Measurements from ENCODE around the gene BLOC1S4.
A peak's percentile ranks its signal among the peaks of the same experiment; 100 is the strongest.
"Not testable (repeated sequence)": the region's sequence is repeated elsewhere in the genome, so short reads cannot be mapped to it uniquely, and the experiment has no call there.

The BLOC1S4 gene, protein sequence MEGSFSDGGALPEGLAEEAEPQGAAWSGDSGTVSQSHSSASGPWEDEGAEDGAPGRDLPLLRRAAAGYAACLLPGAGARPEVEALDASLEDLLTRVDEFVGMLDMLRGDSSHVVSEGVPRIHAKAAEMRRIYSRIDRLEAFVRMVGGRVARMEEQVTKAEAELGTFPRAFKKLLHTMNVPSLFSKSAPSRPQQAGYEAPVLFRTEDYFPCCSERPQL

DNA sequence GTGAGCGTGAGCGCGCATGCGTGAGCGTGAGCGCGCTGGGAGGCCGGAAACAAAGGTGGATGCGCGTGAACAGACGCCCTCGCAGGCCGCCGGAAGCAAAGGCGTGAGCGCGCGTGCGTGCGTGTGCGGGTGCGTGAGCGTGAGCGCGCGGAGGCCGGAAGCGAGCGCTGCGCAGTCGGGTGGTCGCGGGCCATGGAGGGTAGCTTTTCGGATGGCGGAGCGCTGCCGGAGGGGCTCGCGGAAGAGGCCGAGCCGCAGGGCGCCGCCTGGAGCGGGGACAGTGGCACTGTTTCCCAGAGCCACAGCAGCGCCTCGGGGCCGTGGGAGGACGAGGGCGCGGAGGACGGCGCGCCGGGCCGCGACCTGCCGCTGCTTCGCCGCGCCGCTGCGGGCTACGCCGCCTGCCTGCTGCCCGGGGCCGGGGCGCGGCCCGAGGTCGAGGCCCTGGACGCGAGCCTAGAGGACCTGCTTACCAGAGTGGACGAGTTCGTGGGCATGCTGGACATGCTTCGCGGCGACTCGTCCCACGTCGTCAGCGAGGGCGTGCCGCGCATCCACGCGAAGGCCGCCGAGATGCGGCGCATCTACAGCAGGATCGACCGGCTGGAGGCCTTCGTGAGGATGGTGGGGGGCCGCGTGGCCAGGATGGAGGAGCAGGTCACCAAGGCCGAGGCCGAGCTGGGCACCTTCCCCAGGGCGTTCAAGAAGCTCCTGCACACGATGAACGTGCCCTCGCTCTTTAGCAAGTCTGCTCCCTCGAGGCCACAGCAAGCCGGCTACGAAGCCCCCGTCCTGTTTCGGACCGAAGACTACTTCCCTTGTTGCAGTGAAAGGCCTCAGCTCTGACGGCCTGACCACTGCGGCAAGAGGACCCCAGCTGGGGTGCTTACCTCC, at the start of gene BLOC1S4:
Gene BLOC1S4, plus strand, starts transcription at position 157 of the 894 bp plus-strand sequence. Its CDS starts 36 bp downstream, at position 193.
- peak; percentile 88 for DNase-seq (ENCODE audit: low spot score)

- no peak for DNase-seq (ENCODE audit: low spot score)
Measured at GRCh38 chr4:6668391-6668790, 47.6 kb upstream of the BLOC1S4 start.

- DNase-seq (ENCODE audit: low spot score): no peak
Measured at GRCh38 chr4:6671648-6672047, 44.3 kb upstream of the BLOC1S4 start.

GRCh38 chr4:6672131-6672530, 43.8 kb upstream of the BLOC1S4 start:
- no peak for DNase-seq (ENCODE audit: low spot score)

- DNase-seq (ENCODE audit: low spot score): not testable (repeated sequence)
Measured at GRCh38 chr4:6672541-6673190, 43.3 kb upstream of the BLOC1S4 start.

GRCh38 chr4:6673191-6673659, 42.7 kb upstream of the BLOC1S4 start:
- peak; percentile 24 for DNase-seq (ENCODE audit: low spot score)

DNA sequence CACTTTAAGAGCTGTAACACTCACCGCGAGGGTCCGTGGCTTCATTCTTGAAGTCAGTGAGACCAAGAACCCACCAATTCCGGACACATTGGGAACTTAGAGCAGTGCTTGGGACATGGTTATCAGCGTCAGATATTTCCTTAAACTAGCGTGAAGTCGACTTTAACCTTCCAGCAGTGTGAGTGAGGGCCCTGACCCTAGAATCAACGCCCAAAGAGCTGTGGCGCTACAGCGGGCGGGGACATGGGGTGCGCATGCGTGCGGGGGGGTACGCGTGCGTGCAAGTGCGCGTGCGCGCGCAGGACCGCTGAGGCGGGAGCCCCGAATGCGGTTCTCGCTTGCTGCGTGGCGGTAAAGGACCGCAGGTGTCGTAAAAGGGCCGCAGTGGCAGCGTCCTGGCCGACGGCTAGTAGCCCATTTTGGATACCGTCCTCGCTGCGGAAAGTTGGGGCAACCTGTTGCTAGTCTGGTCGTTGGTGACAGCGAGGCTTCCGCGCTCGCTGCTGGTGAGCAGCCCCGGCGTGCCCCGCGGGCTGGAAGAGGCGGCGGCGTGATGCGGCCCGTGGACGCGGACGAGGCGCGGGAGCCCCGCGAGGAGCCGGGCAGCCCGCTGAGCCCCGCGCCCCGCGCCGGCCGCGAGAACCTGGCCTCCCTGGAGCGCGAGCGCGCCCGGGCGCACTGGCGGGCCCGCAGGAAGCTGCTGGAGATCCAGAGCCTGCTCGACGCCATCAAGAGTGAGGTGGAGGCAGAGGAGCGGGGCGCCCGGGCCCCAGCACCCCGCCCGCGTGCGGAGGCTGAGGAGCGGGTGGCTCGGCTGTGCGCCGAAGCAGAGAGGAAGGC, 42.1 kb upstream of the BLOC1S4 start:
- DNase-seq (ENCODE audit: low spot score): peak; percentile 93

DNA sequence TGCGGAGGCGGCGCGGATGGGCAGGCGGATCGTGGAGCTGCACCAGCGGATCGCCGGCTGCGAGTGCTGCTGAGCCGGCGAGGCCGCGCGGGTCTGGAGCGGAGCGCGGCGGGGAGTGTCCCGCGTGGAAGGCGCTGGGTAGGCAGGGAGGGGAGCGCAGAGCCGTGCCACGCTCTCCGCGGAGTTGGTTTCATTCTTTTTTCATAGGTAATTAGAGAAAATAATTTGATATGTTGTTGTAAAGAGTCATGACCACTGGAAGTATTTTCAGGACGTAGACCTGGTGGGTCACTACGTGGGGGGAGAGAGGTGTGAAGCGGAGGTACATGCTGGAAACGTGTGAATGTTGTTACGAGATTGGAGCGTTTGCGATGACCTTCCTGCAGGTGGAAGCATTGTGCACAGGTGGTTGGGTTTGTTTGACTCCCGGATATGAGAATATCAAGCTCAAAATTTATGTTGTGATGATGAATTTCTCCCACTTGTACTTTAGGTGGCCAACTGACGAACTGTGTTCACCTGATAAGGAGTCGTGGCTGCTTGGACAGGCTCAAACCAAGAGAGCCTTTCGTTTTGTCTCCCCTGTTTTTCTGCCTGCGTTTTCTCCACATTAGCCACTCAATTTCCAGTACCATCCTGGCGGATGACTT, 41.3 kb upstream of the BLOC1S4 start:
- DNase-seq (ENCODE audit: low spot score): no peak

DNA sequence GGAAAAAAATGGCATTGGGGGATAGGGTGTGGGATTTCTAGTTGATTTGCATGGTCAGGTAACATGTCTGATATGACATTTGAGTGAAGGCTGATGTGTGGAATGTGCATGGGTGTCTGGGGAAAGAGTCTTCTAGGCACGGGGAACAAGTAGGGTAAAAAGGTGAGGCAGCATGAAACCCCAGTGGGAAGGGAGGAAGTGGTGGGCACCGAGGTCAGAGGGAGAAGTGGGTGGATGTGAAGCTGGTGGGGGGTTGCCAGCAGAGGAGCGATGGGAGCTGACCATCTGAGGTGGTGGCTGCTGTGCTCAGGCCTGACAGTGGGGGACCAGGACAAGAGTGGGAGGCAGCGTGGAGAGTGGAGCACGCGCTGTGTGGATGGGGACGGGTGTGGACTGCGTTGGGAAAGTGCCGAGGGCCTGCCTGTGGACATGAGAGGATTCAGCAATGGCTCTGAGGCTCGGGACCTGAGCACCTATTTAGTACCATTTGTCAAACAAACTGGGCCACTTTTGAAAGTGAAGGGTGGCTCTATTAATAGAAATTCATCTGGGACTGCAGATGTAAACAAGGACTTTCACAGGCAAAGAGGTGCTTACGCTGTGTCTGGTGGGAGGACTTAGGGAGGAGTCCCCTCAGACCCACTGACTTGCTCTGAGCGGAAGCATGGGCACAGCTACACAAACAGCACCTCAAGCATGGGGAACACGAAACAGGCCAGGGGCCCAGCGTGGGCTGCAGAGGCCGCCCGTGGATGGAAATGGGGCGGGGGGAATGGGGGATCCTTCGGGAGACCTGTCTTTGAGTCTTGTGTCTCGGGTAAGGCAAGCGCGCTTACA, 39.0 kb upstream of the BLOC1S4 start:
- no peak for DNase-seq (ENCODE audit: low spot score)

DNA sequence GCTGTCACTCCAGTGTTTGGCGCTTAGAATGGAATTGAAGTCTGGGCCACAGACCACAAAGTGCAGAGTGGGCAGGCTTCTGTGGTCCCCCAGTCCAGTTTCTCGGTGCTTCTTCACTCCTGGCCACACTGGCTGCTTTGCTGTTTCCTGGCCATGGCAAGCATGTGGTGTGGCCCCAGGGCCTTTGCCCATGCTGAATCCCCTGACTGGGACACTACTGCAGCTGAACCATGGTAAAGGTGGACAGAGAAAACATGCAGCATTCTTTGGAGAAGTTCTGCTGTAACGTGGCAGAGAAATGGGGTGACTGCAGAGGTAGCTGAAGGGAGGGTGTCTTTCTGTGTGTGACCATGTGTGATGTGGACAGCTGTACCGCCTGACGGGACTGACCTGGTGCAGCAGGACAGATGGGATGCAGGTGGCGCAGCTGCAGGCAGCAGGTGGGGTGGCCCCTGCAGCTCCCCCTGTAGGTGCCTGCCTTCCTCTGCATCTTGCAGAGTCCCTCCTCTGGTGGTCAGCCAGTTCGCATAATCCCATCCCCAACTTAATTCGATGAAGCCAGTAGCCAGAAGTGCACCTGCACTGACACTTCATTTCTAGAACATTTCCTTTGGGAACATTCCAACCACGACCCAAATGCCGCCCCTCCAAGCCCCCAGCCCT, 35.5 kb upstream of the BLOC1S4 start:
- DNase-seq (ENCODE audit: low spot score): no peak

DNA sequence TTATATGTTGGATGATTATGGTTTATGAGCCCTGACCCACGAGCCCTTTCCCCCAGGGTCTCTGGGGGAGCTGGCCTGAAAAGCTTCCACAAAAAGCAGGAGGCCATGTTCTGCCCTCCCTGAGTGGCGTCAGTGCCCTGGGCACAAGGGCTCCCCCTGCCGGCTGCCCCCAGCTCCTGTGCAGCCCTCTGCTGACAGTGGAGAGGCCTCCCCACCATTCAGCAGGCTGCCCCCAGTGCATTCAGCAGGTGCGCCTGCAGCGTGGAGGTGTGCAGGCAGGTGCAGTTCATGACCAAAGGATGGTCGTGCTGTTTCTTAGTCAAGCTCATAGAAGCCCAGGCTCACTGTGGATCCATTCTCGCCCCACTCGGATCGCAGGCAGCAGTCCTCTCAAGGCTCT, 34.8 kb upstream of the BLOC1S4 start:
- no peak for DNase-seq (ENCODE audit: low spot score)

DNA sequence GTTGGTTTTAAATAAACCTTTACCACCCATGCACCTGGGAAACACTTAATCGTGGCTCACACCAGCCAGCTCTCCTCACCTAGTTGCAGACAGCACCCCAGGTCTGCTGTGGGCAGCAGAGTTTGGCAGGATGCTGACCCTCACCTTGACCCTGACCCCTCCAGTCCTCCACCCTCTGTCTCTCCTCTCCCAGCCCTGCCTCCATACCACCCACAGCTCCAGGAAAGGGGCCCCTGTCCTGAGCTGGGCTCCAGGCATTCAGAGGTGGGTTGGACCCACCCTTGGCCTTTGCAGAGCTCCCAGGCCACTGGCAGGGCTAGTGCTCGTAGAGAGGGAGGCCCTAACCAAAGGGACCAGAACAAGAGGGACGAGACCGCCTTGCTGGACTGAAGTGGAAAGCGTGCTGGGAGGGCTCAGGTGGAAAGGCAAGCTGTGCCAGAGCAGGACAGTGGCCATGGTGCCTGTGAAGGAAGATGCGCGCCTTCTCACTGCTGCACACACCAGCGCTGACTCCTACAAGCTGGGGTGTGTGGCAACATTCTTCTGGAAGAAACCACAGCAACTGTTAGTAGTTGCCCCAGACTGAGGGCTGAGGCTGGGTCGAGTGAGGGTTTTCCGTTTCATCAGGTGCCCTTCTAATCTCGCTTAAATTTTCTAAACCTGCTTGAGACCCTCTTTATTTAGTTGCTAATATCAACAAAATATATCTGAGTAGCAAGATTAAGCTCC, 32.9 kb upstream of the BLOC1S4 start:
- DNase-seq (ENCODE audit: low spot score): no peak

DNA sequence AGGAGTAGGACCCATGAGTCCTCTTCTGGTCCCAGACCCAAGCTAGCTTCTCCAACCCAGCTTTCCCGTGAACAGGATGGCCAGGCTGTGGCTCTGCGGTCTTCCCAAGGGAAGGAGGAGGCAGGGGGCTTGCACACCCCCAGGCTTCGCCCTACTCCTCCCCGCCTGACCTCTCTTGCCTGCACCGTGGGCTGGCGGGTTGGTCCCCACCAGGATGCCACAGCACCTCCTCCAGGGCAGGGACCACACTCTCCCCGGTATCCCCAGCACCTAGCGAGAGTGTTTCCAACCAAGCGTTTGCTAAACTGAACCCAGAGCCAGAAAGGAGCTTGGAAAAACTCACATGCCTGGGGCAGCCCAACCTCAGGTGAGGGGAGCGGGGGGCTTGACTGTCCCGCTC, 31.3 kb upstream of the BLOC1S4 start:
- DNase-seq (ENCODE audit: low spot score): no peak

DNA sequence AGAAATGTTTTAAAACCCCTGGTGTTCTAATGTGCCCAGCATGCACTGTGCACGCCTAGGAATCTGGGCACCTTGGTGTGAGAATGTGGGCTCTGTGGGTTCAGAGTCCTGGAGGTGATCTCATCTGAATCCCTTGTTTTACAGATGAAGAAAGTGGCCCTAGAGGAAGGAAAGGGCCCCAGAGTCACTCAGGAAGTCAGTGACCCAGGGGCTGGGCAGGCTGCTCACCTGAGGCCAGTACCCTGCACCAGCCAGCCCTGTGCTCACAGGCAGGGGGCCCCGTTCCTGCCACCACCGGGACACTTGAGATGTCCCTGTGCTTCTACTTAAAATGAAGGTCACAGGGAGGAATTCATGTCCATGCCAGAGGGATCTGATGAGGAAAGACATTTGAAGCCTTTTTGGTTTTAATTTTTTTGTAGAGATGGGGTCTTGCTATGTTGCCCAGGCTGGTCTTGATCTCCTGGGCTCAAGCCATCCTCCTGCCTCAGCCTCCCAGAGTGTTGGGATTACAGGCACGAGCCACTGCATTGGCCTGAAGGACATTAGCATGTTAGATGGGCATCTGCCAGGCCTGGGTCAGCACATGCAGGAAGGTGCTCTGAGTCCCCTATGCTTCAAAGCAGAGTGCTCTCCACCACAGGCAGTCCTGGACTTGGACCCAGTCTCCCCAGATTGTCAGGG, 29.7 kb upstream of the BLOC1S4 start:
- DNase-seq (ENCODE audit: low spot score): no peak

- no peak for DNase-seq (ENCODE audit: low spot score)
Measured at GRCh38 chr4:6687947-6688878, 27.8 kb upstream of the BLOC1S4 start.

- DNase-seq (ENCODE audit: low spot score): no peak
Measured at GRCh38 chr4:6688879-6689505, 27.0 kb upstream of the BLOC1S4 start.

DNA sequence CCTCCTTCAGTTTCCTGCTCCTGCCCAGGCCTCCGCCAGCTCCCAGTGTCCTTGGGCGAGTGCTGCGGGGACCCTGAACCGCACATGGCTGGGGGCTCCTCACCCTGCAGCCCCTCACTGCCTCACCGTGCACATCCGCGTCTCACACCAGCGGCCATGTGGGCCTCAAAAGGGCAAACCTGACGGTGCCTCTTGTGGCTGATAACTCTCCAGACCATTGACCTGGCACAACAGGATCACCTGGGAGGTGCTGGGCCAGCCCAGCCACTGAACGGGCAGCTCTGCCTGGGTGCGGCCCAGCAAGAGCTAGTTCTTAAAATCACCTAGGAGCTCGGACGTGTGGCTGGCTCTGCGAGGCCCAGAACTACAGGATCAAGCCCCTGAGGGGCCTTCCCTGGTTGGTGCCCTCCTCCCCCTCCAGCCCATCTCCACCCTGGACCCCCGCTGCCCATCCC, 26.4 kb upstream of the BLOC1S4 start:
- DNase-seq (ENCODE audit: low spot score): no peak
